Right lobe of liver (tissue), 4 donors: Measurements from ENCODE around the gene LCN10.

ENCODE experiments used
- POLR2A ChIP-seq: fragments of 450-650 bp; IDR thresholded peaks from one replicate; pipeline ENCODE4 v1.6.1; 2017; ENCODE audit warnings: antibody characterized with exemption, mild to moderate bottlenecking
- TF ChIP-seq, protein P1 (sequence below), 4 donors: fragments of 200-600 bp in 3 of 4; fragments of 450-650 bp in 1 of 4; IDR thresholded peaks; one replicate each; pipeline versions ENCODE4 v1.5.1 to v1.8.0; 2016 to 2022; ENCODE audit warnings: antibody characterized with exemption in 4 of 4, mild to moderate bottlenecking in 2 of 4
- donor health status: DM: no; HTN: no; CAD: no.
- donor health status: DM: no; HTN: no; CAD: no.
- donor health status: DM: no; HTN: yes; CAD: no.

DNA sequence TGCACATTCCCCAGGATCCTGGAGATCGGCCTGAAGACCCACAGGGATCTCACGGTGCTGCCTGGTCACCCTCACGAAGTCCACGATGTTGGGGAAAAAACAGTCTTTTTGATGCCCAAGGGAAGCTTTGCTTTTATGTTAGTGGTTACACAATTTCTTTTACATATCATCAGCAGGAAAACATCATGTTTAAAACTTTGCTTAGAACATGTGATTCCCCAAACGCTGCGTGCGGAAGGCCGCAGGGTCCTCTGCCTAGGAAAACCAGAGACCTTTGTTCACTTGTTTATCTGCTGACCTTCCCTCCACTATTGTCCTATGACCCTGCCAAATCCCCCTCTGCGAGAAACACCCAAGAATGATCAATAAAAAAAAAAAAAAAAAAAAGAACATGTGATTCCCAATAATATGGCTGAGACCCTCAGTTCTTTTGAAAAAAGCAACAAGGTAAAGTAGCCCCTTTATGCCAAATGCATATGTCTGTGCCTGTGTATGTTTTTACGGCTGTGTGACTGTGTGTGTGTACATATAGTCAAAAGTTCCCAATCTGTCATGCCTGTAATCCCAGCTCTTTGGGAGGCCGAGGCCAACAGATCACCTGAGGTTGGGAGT lies 44.0 kb downstream of the LCN10 start:
- TF ChIP-seq, protein P1, sequence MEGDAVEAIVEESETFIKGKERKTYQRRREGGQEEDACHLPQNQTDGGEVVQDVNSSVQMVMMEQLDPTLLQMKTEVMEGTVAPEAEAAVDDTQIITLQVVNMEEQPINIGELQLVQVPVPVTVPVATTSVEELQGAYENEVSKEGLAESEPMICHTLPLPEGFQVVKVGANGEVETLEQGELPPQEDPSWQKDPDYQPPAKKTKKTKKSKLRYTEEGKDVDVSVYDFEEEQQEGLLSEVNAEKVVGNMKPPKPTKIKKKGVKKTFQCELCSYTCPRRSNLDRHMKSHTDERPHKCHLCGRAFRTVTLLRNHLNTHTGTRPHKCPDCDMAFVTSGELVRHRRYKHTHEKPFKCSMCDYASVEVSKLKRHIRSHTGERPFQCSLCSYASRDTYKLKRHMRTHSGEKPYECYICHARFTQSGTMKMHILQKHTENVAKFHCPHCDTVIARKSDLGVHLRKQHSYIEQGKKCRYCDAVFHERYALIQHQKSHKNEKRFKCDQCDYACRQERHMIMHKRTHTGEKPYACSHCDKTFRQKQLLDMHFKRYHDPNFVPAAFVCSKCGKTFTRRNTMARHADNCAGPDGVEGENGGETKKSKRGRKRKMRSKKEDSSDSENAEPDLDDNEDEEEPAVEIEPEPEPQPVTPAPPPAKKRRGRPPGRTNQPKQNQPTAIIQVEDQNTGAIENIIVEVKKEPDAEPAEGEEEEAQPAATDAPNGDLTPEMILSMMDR (IDR thresholded peaks at IDR 0.05), result no peak
- no peak for TF ChIP-seq POLR2A
